CD4-positive, alpha-beta memory T cell (primary cell): ENCODE data around the gene TRAPPC2B. TPM values are rescaled to one million over a fixed set of nuclear protein-coding genes. Genes with fewer than 3 reads are reported as not detected.
A peak's percentile ranks its signal among the peaks of the same experiment; 100 is the strongest.

Source experiments
- CTCF ChIA-PET: fragments of 350-600 bp; sonication (Branson Sonifier 250); formaldehyde crosslinking; loops from one replicate; lab custom pipeline; 2021; ENCODE audit warnings: inconsistent platforms; ENCODE audit not compliant: partially characterized antibody; lab: Charles Lee
- POLR2A ChIA-PET: fragments of 350-600 bp; sonication (Branson Sonifier 250); formaldehyde crosslinking; loops from one replicate; lab custom pipeline; 2021; ENCODE audit not compliant: partially characterized antibody; lab: Charles Lee
- DNase-seq, 5 donors: peaks; one replicate each; pipeline versions ENCODE4 v3.0.0 to v3.0.0-alpha.2; 2020 to 2022; ENCODE audit warnings: mixed read lengths in 1 of 5
- H3K27ac ChIP-seq: one replicate; pipeline ENCODE4 v1.7.0; 2013; ENCODE audit warnings: low read depth, low read length
- H3K27me3 ChIP-seq: 2 replicates; pipeline ENCODE4 v1.7.0; 2013; ENCODE audit warnings: mild to moderate bottlenecking, low read length, moderate library complexity; ENCODE audit not compliant: insufficient read depth
- H3K36me3 ChIP-seq: 2 replicates; pipeline ENCODE4 v1.7.0; 2013; ENCODE audit warnings: mild to moderate bottlenecking, low read length, moderate library complexity; ENCODE audit not compliant: insufficient read depth
- H3K4me1 ChIP-seq: 2 replicates; pipeline ENCODE4 v1.7.0; 2013; ENCODE audit warnings: mild to moderate bottlenecking, low read length, moderate library complexity; ENCODE audit not compliant: insufficient read depth
- H3K4me3 ChIP-seq, 2 donors: one replicate each; pipeline ENCODE4 v1.7.0; 2013; ENCODE audit warnings: low read length in 2 of 2, mild to moderate bottlenecking in 1 of 2
- H3K9me3 ChIP-seq, 2 donors: one replicate each; pipeline ENCODE4 v1.7.0; 2013; ENCODE audit warnings: low read length in 2 of 2, control low read depth in 1 of 2; ENCODE audit not compliant: control insufficient read depth in 1 of 2
- H3K27ac Mint-ChIP-seq, 7 donors: one replicate each; pipeline ENCODE4 v1.8.0; 2020 to 2021; ENCODE audit warnings: mixed read lengths in 7 of 7, mild to moderate bottlenecking in 6 of 7, inconsistent platforms in 3 of 7, moderate library complexity in 3 of 7
- H3K27me3 Mint-ChIP-seq, 2 donors: one replicate each; pipeline ENCODE4 v1.8.0; 2020 to 2021; ENCODE audit warnings: mixed read lengths in 2 of 2
- H3K36me3 Mint-ChIP-seq, 2 donors: one replicate each; pipeline ENCODE4 v1.8.0; 2020 to 2021; ENCODE audit warnings: mixed read lengths in 2 of 2, inconsistent platforms in 1 of 2, mild to moderate bottlenecking in 1 of 2
- H3K4me1 Mint-ChIP-seq, 4 donors: one replicate each; pipeline ENCODE4 v1.8.0; 2020 to 2021; ENCODE audit warnings: mixed read lengths in 4 of 4, mild to moderate bottlenecking in 1 of 4
- H3K4me3 Mint-ChIP-seq, 8 donors: one replicate each; pipeline ENCODE4 v1.8.0; 2020 to 2021; ENCODE audit warnings: mixed read lengths in 8 of 8, mild to moderate bottlenecking in 7 of 8, moderate library complexity in 6 of 8, inconsistent platforms in 3 of 8
- H3K9me3 Mint-ChIP-seq, 8 donors: one replicate each; pipeline ENCODE4 v1.8.0; 2020 to 2021; ENCODE audit warnings: mixed read lengths in 8 of 8, mild to moderate bottlenecking in 5 of 8, inconsistent platforms in 3 of 8, moderate library complexity in 1 of 8
- intact Hi-C: fragments of 100-400 bp; cut with micrococcal nuclease; formaldehyde crosslinking; loops from one replicate; pipeline ENCODE4 v1.15.1; 2023
- polyA plus RNA-seq, 2 donors: library from polyadenylated mRNA; unstranded; fragments of 300-500 nt; fragmentation: Illumina TruSeq; gene quantifications; one replicate each; pipeline ENCODE4 v1.2.3, GENCODE V29; 2021
- total RNA-seq, 2 experiments: library from RNA; stranded (reverse); gene quantifications; one replicate each; pipeline ENCODE4 v1.2.3, GENCODE V29; 2021

The TRAPPC2B gene
- 10 to 100 TPM; 11.0 to 12.1 TPM for total RNA-seq
- polyA plus RNA-seq = 10 to 100 TPM; 27.4 to 31.0 TPM

DNA sequence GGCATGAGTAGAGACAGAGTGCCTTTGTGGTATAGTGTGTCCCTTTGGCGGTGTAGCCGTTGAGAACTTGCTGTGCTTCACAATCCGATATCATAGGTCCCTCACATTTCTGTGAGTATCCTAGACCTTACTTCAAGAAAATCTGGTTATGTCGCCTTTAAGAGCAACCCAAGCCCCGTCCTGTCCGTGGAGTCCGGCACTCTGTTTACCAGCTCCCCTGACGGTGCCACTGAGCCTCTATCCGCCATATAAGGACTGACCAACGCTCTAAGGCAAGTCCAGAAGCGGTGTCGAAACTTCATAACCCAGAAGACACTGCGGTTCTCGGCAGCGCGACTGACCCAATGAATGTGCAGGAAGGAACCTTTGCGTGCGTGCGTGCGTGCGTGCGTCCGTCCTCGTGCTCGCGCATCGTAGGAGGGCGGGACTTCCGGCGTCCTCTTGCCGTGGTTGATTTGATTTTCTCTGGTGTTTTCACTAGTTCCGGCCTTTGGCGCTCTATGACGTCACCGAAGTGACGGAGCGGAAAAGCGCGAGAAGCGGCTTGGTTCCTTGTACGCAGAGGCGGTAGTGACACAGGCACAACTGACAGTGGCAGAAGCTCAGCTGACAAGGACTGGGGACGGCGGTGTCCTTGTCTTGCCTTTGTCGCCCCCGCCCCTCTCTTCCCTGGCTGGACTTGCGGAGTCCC is at the start of gene TRAPPC2B, which contains the start of gene ZNF547:
Gene TRAPPC2B, plus strand, starts transcription at position 555 of the 691 bp plus-strand sequence. CDS start 1,283 bp downstream, outside the sequence.
Gene ZNF547, plus strand, starts transcription at position 555 of the 691 bp plus-strand sequence. CDS start 5,005 bp downstream, outside the sequence.
- POLR2A ChIA-PET = interaction anchor here (0.8 to 2.3 kb wide), 7 partner anchors 9 to 554 kb away, joined by 3 to 15 read pairs (median 5); partner anchors contain the start of genes ZIK1, ZNF264, ZNF304 and ZNF548
- peaks cover 43 to 47% of the 10 kb centered on the region in 2 donors for H3K36me3 Mint-ChIP-seq
- peaks cover 0 to 2% of the 10 kb centered on the region in 2 donors for H3K27me3 Mint-ChIP-seq
- Histone ChIP-seq H3K27ac (peak within 1 kb of the TSS; percentile 76), H3K4me1 (peaks cover 12% of the 10 kb centered on the region), H3K9me3 (peaks cover 0 to 15% of the 10 kb centered on the region in 2 donors), H3K36me3 (no peaks in the 10 kb centered on the region), H3K4me3 (peak within 1 kb of the TSS; percentile 51 to 70), H3K27me3 (no peaks in the 10 kb centered on the region)
- H3K27ac Mint-ChIP-seq = peak within 1 kb of the TSS; percentile 97 to 99 (median 99)
- intact Hi-C loops = loop anchor here (1.0 to 2.0 kb wide), 8 partner anchors 12 to 640 kb away; partner anchors contain the start of genes ZNF17, ZNF304, ZNF416 and ZNF460
- peaks cover 0 to 72% (median 44%) of the 10 kb centered on the region in 8 donors for H3K9me3 Mint-ChIP-seq
- DNase-seq = peak; percentile 97 to 99 (median 99)
- CTCF ChIA-PET = interaction anchor here (1.0 to 1.3 kb wide), 2 partner anchors 26 to 44 kb away, joined by 3 read pairs; partner anchors contain the start of gene ZNF548
- H3K4me1 Mint-ChIP-seq = peaks cover 12 to 18% (median 16%) of the 10 kb centered on the region in 4 donors
- H3K4me3 Mint-ChIP-seq = peak within 1 kb of the TSS; percentile 92 to 97 (median 94)

DNA sequence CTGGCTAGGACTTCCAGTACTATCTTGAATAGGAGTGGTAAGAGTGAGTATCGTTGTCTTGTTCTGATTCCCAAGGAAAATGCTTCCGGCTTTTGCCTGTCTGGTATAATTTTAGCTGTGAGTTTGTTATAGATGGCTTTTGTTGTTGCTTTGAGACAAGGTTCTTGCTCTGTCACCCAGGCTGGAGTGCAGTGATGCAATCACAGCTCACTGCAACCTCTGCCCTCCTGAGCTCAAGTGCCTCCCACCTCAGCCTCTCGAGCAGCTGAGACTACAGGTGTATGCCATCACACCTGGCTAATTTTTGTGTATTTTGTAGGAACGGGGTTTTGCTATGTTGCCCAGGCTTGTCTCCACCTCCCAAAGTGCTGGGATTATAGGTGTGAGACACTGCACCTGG is 49.2 kb upstream of the TRAPPC2B start:
- ChIA-PET POLR2A (no interaction called here), CTCF (no interaction called here)
- Mint-ChIP-seq H3K4me1 (peaks cover 0 to 4% (median 0%) of the 10 kb centered on the region in 4 donors), H3K9me3 (peaks cover 8 to 73% (median 20%) of the 10 kb centered on the region in 8 donors), H3K27ac (no peak overlapping the region), H3K36me3 (peaks cover 0 to 10% of the 10 kb centered on the region in 2 donors), H3K4me3 (no peak overlapping the region), H3K27me3 (peaks cover 24 to 26% of the 10 kb centered on the region in 2 donors)
- intact Hi-C loops = no loop called here
- no peaks in the 10 kb centered on the region for H3K36me3 ChIP-seq
- DNase-seq = no peak
- H3K27me3 ChIP-seq = peaks cover 8% of the 10 kb centered on the region
- H3K27ac ChIP-seq = no peak overlapping the region
- H3K9me3 ChIP-seq = no peaks in the 10 kb centered on the region
- no peak overlapping the region for H3K4me3 ChIP-seq
- H3K4me1 ChIP-seq = no peaks in the 10 kb centered on the region

DNA sequence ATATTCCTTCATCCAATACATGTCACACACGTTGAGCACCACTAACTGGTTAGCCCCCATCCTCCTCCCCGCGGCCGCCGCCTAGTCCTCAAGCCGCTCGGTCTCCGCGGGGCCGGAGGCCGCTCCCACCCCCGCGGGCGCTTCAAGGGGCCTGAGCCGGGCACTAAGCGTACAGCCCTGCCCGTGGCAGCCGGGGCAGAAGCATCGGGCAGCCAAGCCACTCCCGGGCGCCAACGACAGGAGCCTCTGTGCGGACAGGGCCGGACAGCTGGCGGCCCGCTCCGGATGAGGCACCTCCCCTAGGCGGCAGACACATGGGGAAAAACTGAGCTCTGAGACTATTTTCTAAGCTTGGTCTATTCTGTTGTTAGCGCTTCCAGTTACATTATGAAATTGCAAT is 45.8 kb upstream of the TRAPPC2B start:
- peaks cover 26% of the 10 kb centered on the region for H3K4me1 ChIP-seq
- POLR2A ChIA-PET = no interaction called here
- no peak overlapping the region for H3K4me3 ChIP-seq
- Mint-ChIP-seq H3K4me1 (peaks cover 12 to 30% (median 23%) of the 10 kb centered on the region in 4 donors), H3K27ac (no peak overlapping the region), H3K27me3 (peaks cover 24 to 26% of the 10 kb centered on the region in 2 donors), H3K9me3 (peaks cover 10 to 67% (median 21%) of the 10 kb centered on the region in 8 donors), H3K36me3 (peaks cover 5 to 18% of the 10 kb centered on the region in 2 donors), H3K4me3 (no peak overlapping the region)
- H3K36me3 ChIP-seq = no peaks in the 10 kb centered on the region
- DNase-seq = no peak
- H3K27ac ChIP-seq = no peak overlapping the region
- CTCF ChIA-PET = interaction anchor here (0.7 kb wide), 1 partner anchor 729 kb away, joined by 3 read pairs; no protein-coding TSS in a partner anchor
- H3K9me3 ChIP-seq = no peaks in the 10 kb centered on the region
- intact Hi-C loops = no loop called here
- peaks cover 8% of the 10 kb centered on the region for H3K27me3 ChIP-seq

DNA sequence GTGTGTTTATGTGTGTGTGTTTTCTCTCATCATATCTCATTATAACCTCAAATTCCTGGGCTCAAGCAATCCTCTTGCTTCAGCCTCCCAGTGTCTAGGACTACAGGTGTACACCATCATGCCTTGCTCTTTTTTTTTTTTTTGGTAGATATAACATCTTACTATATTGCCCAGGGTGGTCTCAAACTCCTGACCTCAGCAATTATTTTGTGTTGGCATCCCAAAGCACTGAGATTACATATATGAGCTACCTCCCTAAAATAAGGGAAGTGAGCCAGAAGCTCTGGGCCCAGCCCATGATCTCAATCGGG is 43.5 kb upstream of the TRAPPC2B start:
- H3K4me1 Mint-ChIP-seq = peaks cover 18 to 34% (median 27%) of the 10 kb centered on the region in 4 donors
- ChIA-PET POLR2A (interaction anchor here (0.6 to 1.1 kb wide), 4 partner anchors 9 to 70 kb away, joined by 3 read pairs; partner anchors contain the start of genes ZNF304, ZNF460 and ZNF548), CTCF (interaction anchor here (0.7 kb wide), 1 partner anchor 864 kb away, joined by 3 read pairs; no protein-coding TSS in a partner anchor)
- peaks cover 26 to 38% of the 10 kb centered on the region in 2 donors for H3K36me3 Mint-ChIP-seq
- Histone ChIP-seq H3K36me3 (peaks cover 13% of the 10 kb centered on the region), H3K9me3 (peaks cover 0 to 6% of the 10 kb centered on the region in 2 donors), H3K4me1 (peaks cover 29% of the 10 kb centered on the region), H3K27ac (peak overlapping the region; percentile 84), H3K27me3 (peaks cover 8% of the 10 kb centered on the region), H3K4me3 (peak overlapping the region; percentile 81 to 90)
- peak overlapping the region; percentile 90 to 99 (median 97) for H3K27ac Mint-ChIP-seq
- H3K4me3 Mint-ChIP-seq = peak overlapping the region; percentile 90 to 97 (median 94)
- peaks cover 19 to 24% of the 10 kb centered on the region in 2 donors for H3K27me3 Mint-ChIP-seq
- H3K9me3 Mint-ChIP-seq = peaks cover 7 to 68% (median 32%) of the 10 kb centered on the region in 8 donors
- intact Hi-C loops = loop anchor here (1.0 kb wide), 3 partner anchors 40 to 207 kb away; partner anchors contain the start of genes TRAPPC2B, ZNF460, ZNF547 and ZNF549
- DNase-seq = no peak

DNA sequence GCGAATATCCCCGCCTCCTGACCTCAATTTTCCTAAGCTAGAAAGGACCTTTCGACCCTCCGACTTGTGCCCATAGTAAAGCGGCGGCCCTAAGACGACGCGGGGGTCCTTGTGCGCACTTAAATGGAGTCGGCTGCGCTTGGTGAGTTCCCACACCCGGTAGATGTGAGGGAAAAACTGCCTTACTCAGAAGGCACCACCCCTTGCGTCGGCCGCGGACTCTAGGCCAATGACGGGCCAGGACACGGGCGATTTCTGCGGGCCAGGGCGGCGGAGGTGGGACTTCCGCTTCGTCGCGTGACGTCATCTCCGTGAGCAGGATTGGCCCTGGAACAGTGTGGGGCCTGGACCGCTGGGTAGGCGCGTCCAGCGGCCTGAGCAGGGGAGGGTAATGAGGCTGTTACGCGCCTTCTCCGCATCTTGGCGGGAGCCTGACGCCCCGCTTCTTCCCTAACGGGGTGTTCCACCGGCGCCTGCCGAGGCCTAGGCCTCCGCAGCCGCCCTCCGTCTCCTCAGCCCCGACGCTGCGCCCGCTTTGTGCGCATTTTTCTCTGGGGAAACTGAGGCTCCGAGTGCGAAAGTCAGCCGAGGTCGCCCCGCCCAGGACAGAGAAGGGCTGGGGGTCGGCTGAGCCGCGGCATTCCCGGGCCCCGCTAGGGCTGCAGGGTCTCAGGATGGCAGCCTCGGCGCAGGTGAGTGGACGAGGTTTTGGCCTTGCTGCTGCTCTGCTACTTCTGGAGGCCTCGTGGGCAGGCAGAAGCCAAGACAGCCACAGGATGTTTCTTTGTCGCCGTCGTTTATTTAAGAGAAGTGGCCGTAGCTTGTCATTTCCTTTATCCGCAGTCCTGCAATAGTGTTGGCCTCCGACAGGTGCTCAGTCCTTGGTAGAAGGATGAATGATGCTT is 42.9 kb upstream of the TRAPPC2B start, which contains the start of gene ZNF543:
Gene ZNF543, plus strand, starts transcription at position 293 of the 905 bp plus-strand sequence. Its CDS starts 382 bp downstream, at position 675.
- Mint-ChIP-seq H3K27ac (peak within 1 kb of the TSS; percentile 90 to 99 (median 97)), H3K9me3 (peaks cover 2 to 68% (median 33%) of the 10 kb centered on the region in 8 donors), H3K4me1 (peaks cover 18 to 34% (median 27%) of the 10 kb centered on the region in 4 donors), H3K4me3 (peak within 1 kb of the TSS; percentile 90 to 97 (median 94)), H3K27me3 (peaks cover 14 to 19% of the 10 kb centered on the region in 2 donors), H3K36me3 (peaks cover 33 to 39% of the 10 kb centered on the region in 2 donors)
- ChIA-PET CTCF (interaction anchor here (0.7 kb wide), 1 partner anchor 863 kb away, joined by 3 read pairs; no protein-coding TSS in a partner anchor), POLR2A (interaction anchor here (0.6 to 1.1 kb wide), 4 partner anchors 10 to 69 kb away, joined by 3 read pairs; partner anchors contain the start of genes ZNF304, ZNF460 and ZNF548)
- peak; percentile 86 to 91 (median 89) for DNase-seq
- Histone ChIP-seq H3K4me1 (peaks cover 29% of the 10 kb centered on the region), H3K9me3 (peaks cover 0 to 6% of the 10 kb centered on the region in 2 donors), H3K4me3 (peak within 1 kb of the TSS; percentile 81 to 90), H3K36me3 (peaks cover 19% of the 10 kb centered on the region), H3K27ac (peak within 1 kb of the TSS; percentile 84), H3K27me3 (peaks cover 8% of the 10 kb centered on the region)
- intact Hi-C loops = loop anchor here (1.0 kb wide), 3 partner anchors 40 to 207 kb away; partner anchors contain the start of genes TRAPPC2B, ZNF460, ZNF547 and ZNF549

DNA sequence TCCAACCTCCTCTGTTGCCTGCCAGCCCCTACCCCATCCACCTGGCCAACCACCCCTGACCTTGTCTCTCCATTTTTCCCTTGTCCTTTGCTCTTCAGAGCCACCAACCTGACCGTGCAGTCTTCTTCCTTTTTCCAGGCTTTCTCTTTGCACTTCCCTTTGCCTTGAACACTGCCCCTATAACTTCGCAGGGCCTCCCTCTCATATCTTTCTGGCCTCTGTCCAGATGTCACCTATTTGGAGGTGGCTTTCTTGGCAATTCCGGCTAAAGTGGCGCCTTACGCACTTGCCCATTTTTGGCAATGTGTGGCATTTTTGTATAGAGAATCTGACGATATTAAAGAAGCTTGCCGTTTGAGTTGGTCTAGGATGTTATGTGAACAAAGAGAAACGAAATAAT is 42.2 kb upstream of the TRAPPC2B start:
- H3K9me3 ChIP-seq = peaks cover 0 to 6% of the 10 kb centered on the region in 2 donors
- ChIA-PET POLR2A (no interaction called here), CTCF (no interaction called here)
- peaks cover 8% of the 10 kb centered on the region for H3K27me3 ChIP-seq
- H3K36me3 Mint-ChIP-seq = peaks cover 39 to 45% of the 10 kb centered on the region in 2 donors
- H3K4me3 ChIP-seq = peak overlapping the region; percentile 81 to 90
- peak overlapping the region; percentile 89 to 99 (median 97) for H3K27ac Mint-ChIP-seq
- intact Hi-C loops = no loop called here
- H3K4me1 ChIP-seq = peaks cover 29% of the 10 kb centered on the region
- no peak for DNase-seq
- H3K4me1 Mint-ChIP-seq = peaks cover 18 to 34% (median 27%) of the 10 kb centered on the region in 4 donors
- peaks cover 8 to 12% of the 10 kb centered on the region in 2 donors for H3K27me3 Mint-ChIP-seq
- peak overlapping the region; percentile 90 to 97 (median 94) for H3K4me3 Mint-ChIP-seq
- peak overlapping the region; percentile 84 for H3K27ac ChIP-seq
- H3K36me3 ChIP-seq = peaks cover 25% of the 10 kb centered on the region
- H3K9me3 Mint-ChIP-seq = peaks cover 2 to 67% (median 31%) of the 10 kb centered on the region in 8 donors
